ENCODE results near the gene FUT3. TPM values are rescaled to one million over a fixed set of nuclear protein-coding genes. Genes with fewer than 3 reads are reported as not detected.

The FUT3 gene
- total RNA-seq, 1 experiment from 2014 or later, result 2.6 TPM

DNA sequence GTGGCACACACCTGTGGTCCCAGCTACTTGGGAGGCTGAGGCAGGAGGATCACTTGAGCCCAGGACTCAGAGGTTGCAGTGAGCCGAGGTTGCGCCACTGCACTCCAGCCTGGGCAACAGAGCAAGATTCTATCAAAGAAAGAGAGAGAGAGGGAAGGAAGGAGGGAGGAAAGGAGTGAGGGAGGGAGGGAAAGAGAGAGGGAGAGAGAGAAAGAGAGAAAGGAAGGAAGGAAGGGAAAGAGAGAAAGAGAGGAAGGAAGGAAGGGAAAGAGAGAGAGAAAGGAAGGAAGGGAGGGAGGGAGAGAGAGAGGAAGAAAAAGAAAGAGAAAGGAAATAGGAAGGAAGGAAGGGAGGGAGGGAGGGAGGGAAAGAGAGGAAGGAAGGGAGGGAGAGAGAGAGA, 34.0 kb downstream of the FUT3 start:
- no peak overlapping the region for H3K4me3 ChIP-seq (replicated peaks in 1 of 2; ENCODE audit: low read depth in 1 of 2, low read length in 2 of 2)
- no peaks in the 10 kb centered on the region for H3K9me2 ChIP-seq (ENCODE audit: insufficient read depth)
- CTCF ChIA-PET, result interaction anchor here (1.2 kb wide), 1 partner anchor 13 kb away, joined by 3 read pairs; no protein-coding TSS in a partner anchor
- no peak overlapping the region for H3K27ac ChIP-seq (ENCODE audit: low read depth, low read length)
- H3K79me2 ChIP-seq (ENCODE audit: insufficient read depth, low read length), result no peaks in the 10 kb centered on the region
- H3K36me3 ChIP-seq (ENCODE audit: control insufficient read depth in 1 of 2, insufficient read depth in 2 of 2, low read length in 2 of 2), result no peaks in the 10 kb centered on the region
- intact Hi-C loops (cut with micrococcal nuclease), result no loop called here
- DNase-seq (ENCODE audit: low read depth, low spot score) (no peak), ATAC-seq (no peak)
- POLR2A ChIA-PET, result no interaction called here
- RAD21 ChIA-PET (ENCODE audit: low non-redundant PET in 1 of 2, low total read pairs in 2 of 2, uncharacterized antibody in 2 of 2, unreplicated experiment in 2 of 2), result interaction anchor here in 1 of 2 experiments (0.7 kb wide), 1 partner anchor 170 kb away, joined by 3 read pairs; no protein-coding TSS in a partner anchor
- H3K27me3 ChIP-seq (ENCODE audit: insufficient read depth, low read length), result no peaks in the 10 kb centered on the region
- BruUV-seq (replicated peaks), result no TSS peak
- no peak overlapping the region for H3K4me2 ChIP-seq (ENCODE audit: low read length)
- no peaks in the 10 kb centered on the region for H4K20me1 ChIP-seq (ENCODE audit: insufficient read depth)
- no peak overlapping the region for H2AFZ ChIP-seq (ENCODE audit: low read depth, low read length, poor library complexity, severe bottlenecking)
- H3K9me3 ChIP-seq (ENCODE audit: control insufficient read depth in 1 of 2, insufficient read depth in 1 of 2, low read depth in 1 of 2, low read length in 2 of 2), result no peaks in the 10 kb centered on the region
- no peak overlapping the region for H3K9ac ChIP-seq (ENCODE audit: low read length)
- H3K4me1 ChIP-seq (ENCODE audit: control insufficient read depth in 1 of 2, insufficient read depth in 2 of 2, low read length in 2 of 2), result no peaks in the 10 kb centered on the region
- TF ChIP-seq SRF (IDR thresholded peaks at IDR 0.05; ENCODE audit: low read depth) (no peak), SIN3A (IDR thresholded peaks at IDR 0.05; ENCODE audit: low read depth) (no peak), YY1 (IDR thresholded peaks at IDR 0.05; ENCODE audit: extremely low read depth, insufficient replicate concordance, low read depth, low read length) (no peak), EZH2phosphoT487 (IDR thresholded peaks at IDR 0.05; ENCODE audit: borderline replicate concordance) (no peak)

GRCh38 chr19:5814852-5815246, 36.4 kb downstream of the FUT3 start:
- Histone ChIP-seq H3K27ac (ENCODE audit: low read depth, low read length) (no peak overlapping the region), H4K20me1 (ENCODE audit: insufficient read depth) (no peaks in the 10 kb centered on the region), H3K9ac (ENCODE audit: low read length) (no peak overlapping the region), H3K36me3 (ENCODE audit: control insufficient read depth in 1 of 2, insufficient read depth in 2 of 2, low read length in 2 of 2) (no peaks in the 10 kb centered on the region), H3K27me3 (ENCODE audit: insufficient read depth, low read length) (no peaks in the 10 kb centered on the region), H3K4me3 (replicated peaks in 1 of 2; ENCODE audit: low read depth in 1 of 2, low read length in 2 of 2) (no peak overlapping the region), H3K79me2 (ENCODE audit: insufficient read depth, low read length) (no peaks in the 10 kb centered on the region), H3K4me2 (ENCODE audit: low read length) (no peak overlapping the region), H2AFZ (ENCODE audit: low read depth, low read length, poor library complexity, severe bottlenecking) (no peak overlapping the region), H3K9me2 (ENCODE audit: insufficient read depth) (no peaks in the 10 kb centered on the region), H3K4me1 (ENCODE audit: control insufficient read depth in 1 of 2, insufficient read depth in 2 of 2, low read length in 2 of 2) (no peaks in the 10 kb centered on the region), H3K9me3 (ENCODE audit: control insufficient read depth in 1 of 2, insufficient read depth in 1 of 2, low read depth in 1 of 2, low read length in 2 of 2) (no peaks in the 10 kb centered on the region)
- DNase-seq (ENCODE audit: low read depth, low spot score), result no peak
- intact Hi-C loops (cut with micrococcal nuclease), result loop anchor here (5.0 kb wide), 1 partner anchor 152 kb away; no protein-coding TSS in a partner anchor
- ChIA-PET CTCF (interaction anchor here (1.2 kb wide), 1 partner anchor 20 kb away, joined by 3 read pairs; no protein-coding TSS in a partner anchor), RAD21 (ENCODE audit: low non-redundant PET in 1 of 2, low total read pairs in 2 of 2, uncharacterized antibody in 2 of 2, unreplicated experiment in 2 of 2) (no interaction called here), POLR2A (no interaction called here)
- ATAC-seq, result no peak
- no TSS peak for BruUV-seq (replicated peaks)
- TF ChIP-seq POLR2AphosphoS5 (IDR thresholded peaks at IDR 0.05; ENCODE audit: low read depth, low read length) (no peak), CEBPB (IDR thresholded peaks at IDR 0.05; ENCODE audit: low read depth) (no peak), ZNF274 (IDR thresholded peaks at IDR 0.05; ENCODE audit: low read depth, low read length) (no peak), ZFX (IDR thresholded peaks at IDR 0.05) (no peak), RAD21 (IDR thresholded peaks at IDR 0.05; ENCODE audit: low read depth) (no peak), SP1 (IDR thresholded peaks at IDR 0.05; ENCODE audit: low read depth) (no peak), FOSL1 (IDR thresholded peaks at IDR 0.05; ENCODE audit: low read depth) (no peak), YY1 (IDR thresholded peaks at IDR 0.05; ENCODE audit: extremely low read depth, insufficient replicate concordance, low read depth, low read length) (no peak)
- TF ChIP-seq, protein P1, sequence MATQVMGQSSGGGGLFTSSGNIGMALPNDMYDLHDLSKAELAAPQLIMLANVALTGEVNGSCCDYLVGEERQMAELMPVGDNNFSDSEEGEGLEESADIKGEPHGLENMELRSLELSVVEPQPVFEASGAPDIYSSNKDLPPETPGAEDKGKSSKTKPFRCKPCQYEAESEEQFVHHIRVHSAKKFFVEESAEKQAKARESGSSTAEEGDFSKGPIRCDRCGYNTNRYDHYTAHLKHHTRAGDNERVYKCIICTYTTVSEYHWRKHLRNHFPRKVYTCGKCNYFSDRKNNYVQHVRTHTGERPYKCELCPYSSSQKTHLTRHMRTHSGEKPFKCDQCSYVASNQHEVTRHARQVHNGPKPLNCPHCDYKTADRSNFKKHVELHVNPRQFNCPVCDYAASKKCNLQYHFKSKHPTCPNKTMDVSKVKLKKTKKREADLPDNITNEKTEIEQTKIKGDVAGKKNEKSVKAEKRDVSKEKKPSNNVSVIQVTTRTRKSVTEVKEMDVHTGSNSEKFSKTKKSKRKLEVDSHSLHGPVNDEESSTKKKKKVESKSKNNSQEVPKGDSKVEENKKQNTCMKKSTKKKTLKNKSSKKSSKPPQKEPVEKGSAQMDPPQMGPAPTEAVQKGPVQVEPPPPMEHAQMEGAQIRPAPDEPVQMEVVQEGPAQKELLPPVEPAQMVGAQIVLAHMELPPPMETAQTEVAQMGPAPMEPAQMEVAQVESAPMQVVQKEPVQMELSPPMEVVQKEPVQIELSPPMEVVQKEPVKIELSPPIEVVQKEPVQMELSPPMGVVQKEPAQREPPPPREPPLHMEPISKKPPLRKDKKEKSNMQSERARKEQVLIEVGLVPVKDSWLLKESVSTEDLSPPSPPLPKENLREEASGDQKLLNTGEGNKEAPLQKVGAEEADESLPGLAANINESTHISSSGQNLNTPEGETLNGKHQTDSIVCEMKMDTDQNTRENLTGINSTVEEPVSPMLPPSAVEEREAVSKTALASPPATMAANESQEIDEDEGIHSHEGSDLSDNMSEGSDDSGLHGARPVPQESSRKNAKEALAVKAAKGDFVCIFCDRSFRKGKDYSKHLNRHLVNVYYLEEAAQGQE (IDR thresholded peaks at IDR 0.05; ENCODE audit: low read depth), result no peak
- TF ChIP-seq, protein P2, sequence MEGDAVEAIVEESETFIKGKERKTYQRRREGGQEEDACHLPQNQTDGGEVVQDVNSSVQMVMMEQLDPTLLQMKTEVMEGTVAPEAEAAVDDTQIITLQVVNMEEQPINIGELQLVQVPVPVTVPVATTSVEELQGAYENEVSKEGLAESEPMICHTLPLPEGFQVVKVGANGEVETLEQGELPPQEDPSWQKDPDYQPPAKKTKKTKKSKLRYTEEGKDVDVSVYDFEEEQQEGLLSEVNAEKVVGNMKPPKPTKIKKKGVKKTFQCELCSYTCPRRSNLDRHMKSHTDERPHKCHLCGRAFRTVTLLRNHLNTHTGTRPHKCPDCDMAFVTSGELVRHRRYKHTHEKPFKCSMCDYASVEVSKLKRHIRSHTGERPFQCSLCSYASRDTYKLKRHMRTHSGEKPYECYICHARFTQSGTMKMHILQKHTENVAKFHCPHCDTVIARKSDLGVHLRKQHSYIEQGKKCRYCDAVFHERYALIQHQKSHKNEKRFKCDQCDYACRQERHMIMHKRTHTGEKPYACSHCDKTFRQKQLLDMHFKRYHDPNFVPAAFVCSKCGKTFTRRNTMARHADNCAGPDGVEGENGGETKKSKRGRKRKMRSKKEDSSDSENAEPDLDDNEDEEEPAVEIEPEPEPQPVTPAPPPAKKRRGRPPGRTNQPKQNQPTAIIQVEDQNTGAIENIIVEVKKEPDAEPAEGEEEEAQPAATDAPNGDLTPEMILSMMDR (IDR thresholded peaks at IDR 0.05 in 2 of 3, conservative IDR thresholded peaks at IDR 0.05 in 1 of 3; ENCODE audit: borderline replicate concordance in 1 of 3, insufficient read depth in 1 of 3, low read depth in 2 of 3, low read length in 2 of 3), result no peak
- TF ChIP-seq, protein P3, sequence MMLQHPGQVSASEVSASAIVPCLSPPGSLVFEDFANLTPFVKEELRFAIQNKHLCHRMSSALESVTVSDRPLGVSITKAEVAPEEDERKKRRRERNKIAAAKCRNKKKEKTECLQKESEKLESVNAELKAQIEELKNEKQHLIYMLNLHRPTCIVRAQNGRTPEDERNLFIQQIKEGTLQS (IDR thresholded peaks at IDR 0.05), result no peak

Data from HCT116 (cell line).